ENCODE data around the gene SPTBN5. TPM values are rescaled to one million over a fixed set of nuclear protein-coding genes. Genes with fewer than 3 reads are reported as not detected.

Gene SPTBN5
- total RNA-seq, 1 experiment from 2014 or later, result 2.5 TPM

- Histone ChIP-seq H3K4me3 (ENCODE audit: low read depth, low read length) (no peak overlapping the region), H3K27me3 (replicated peaks; ENCODE audit: control insufficient read depth, insufficient read depth, low read length) (no peaks in the 10 kb centered on the region), H3K36me3 (ENCODE audit: control insufficient read depth, insufficient read depth, low read length) (no peaks in the 10 kb centered on the region), H3K9me3 (no peaks in the 10 kb centered on the region), H3K4me1 (no peaks in the 10 kb centered on the region)
- H3K36me3 Mint-ChIP-seq (ENCODE audit: insufficient read depth, unreplicated experiment), result peaks cover 6% of the 10 kb centered on the region
- BruUV-seq (replicated peaks), result no TSS peak
- ChIA-PET CTCF (no interaction called here), POLR2A (interaction anchor here (0.6 kb wide), 1 partner anchor 84 kb away, joined by 3 read pairs; no protein-coding TSS in a partner anchor)
- H3K9me3 Mint-ChIP-seq (ENCODE audit: unreplicated experiment), result no peaks in the 10 kb centered on the region
- TF ChIP-seq, protein P1, sequence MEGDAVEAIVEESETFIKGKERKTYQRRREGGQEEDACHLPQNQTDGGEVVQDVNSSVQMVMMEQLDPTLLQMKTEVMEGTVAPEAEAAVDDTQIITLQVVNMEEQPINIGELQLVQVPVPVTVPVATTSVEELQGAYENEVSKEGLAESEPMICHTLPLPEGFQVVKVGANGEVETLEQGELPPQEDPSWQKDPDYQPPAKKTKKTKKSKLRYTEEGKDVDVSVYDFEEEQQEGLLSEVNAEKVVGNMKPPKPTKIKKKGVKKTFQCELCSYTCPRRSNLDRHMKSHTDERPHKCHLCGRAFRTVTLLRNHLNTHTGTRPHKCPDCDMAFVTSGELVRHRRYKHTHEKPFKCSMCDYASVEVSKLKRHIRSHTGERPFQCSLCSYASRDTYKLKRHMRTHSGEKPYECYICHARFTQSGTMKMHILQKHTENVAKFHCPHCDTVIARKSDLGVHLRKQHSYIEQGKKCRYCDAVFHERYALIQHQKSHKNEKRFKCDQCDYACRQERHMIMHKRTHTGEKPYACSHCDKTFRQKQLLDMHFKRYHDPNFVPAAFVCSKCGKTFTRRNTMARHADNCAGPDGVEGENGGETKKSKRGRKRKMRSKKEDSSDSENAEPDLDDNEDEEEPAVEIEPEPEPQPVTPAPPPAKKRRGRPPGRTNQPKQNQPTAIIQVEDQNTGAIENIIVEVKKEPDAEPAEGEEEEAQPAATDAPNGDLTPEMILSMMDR (IDR thresholded peaks at IDR 0.05; ENCODE audit: insufficient read depth in 1 of 2, low read depth in 1 of 2, low read length in 1 of 2, severe bottlenecking in 1 of 2, unreplicated experiment in 1 of 2), result no peak
- DNase-seq, result no peak
- H3K27ac Mint-ChIP-seq (ENCODE audit: unreplicated experiment), result no peak overlapping the region
- intact Hi-C loops (cut with micrococcal nuclease; ENCODE audit: unreplicated experiment), result no loop called here
- no peak overlapping the region for H3K4me3 Mint-ChIP-seq (ENCODE audit: unreplicated experiment)
- no peaks in the 10 kb centered on the region for H3K4me1 Mint-ChIP-seq (ENCODE audit: low read depth, unreplicated experiment)
- no peaks in the 10 kb centered on the region for H3K27me3 Mint-ChIP-seq (ENCODE audit: insufficient read depth, unreplicated experiment)
These were observed 37.6 kb downstream of the SPTBN5 start for GRCh38 chr15:41856262-41856661.

- H3K36me3 Mint-ChIP-seq (ENCODE audit: insufficient read depth, unreplicated experiment), result peaks cover 8% of the 10 kb centered on the region
- H3K4me3 ChIP-seq (ENCODE audit: low read depth, low read length), result no peak overlapping the region
- H3K9me3 Mint-ChIP-seq (ENCODE audit: unreplicated experiment), result no peaks in the 10 kb centered on the region
- ChIA-PET POLR2A (no interaction called here), CTCF (interaction anchor here (1.6 kb wide), 1 partner anchor 49 kb away, joined by 5 read pairs; no protein-coding TSS in a partner anchor)
- no peaks in the 10 kb centered on the region for H3K9me3 ChIP-seq
- H3K4me1 ChIP-seq, result no peaks in the 10 kb centered on the region
- H3K4me3 Mint-ChIP-seq (ENCODE audit: unreplicated experiment), result no peak overlapping the region
- no peaks in the 10 kb centered on the region for H3K36me3 ChIP-seq (ENCODE audit: control insufficient read depth, insufficient read depth, low read length)
- TF ChIP-seq, protein P1 (IDR thresholded peaks at IDR 0.05; ENCODE audit: insufficient read depth in 1 of 2, low read depth in 1 of 2, low read length in 1 of 2, severe bottlenecking in 1 of 2, unreplicated experiment in 1 of 2), result no peak
- no peaks in the 10 kb centered on the region for H3K27me3 ChIP-seq (replicated peaks; ENCODE audit: control insufficient read depth, insufficient read depth, low read length)
- no TSS peak for BruUV-seq (replicated peaks)
- no peak for DNase-seq
- intact Hi-C loops (cut with micrococcal nuclease; ENCODE audit: unreplicated experiment), result no loop called here
- H3K4me1 Mint-ChIP-seq (ENCODE audit: low read depth, unreplicated experiment), result no peaks in the 10 kb centered on the region
- peak overlapping the region; percentile 19 for H3K27ac Mint-ChIP-seq (ENCODE audit: unreplicated experiment)
- no peaks in the 10 kb centered on the region for H3K27me3 Mint-ChIP-seq (ENCODE audit: insufficient read depth, unreplicated experiment)
These were observed 38.4 kb downstream of the SPTBN5 start for GRCh38 chr15:41855261-41855961.

GRCh38 chr15:41854443-41854842, 39.4 kb downstream of the SPTBN5 start:
- POLR2A ChIA-PET, result no interaction called here
- H3K27me3 ChIP-seq (replicated peaks; ENCODE audit: control insufficient read depth, insufficient read depth, low read length), result no peaks in the 10 kb centered on the region
- H3K36me3 ChIP-seq (ENCODE audit: control insufficient read depth, insufficient read depth, low read length), result no peaks in the 10 kb centered on the region
- Mint-ChIP-seq H3K4me1 (ENCODE audit: low read depth, unreplicated experiment) (no peaks in the 10 kb centered on the region), H3K4me3 (ENCODE audit: unreplicated experiment) (no peak overlapping the region), H3K27me3 (ENCODE audit: insufficient read depth, unreplicated experiment) (no peaks in the 10 kb centered on the region), H3K27ac (ENCODE audit: unreplicated experiment) (peak overlapping the region; percentile 19), H3K9me3 (ENCODE audit: unreplicated experiment) (no peaks in the 10 kb centered on the region), H3K36me3 (ENCODE audit: insufficient read depth, unreplicated experiment) (peaks cover 12% of the 10 kb centered on the region)
- H3K4me1 ChIP-seq, result no peaks in the 10 kb centered on the region
- CTCF ChIA-PET, result interaction anchor here (0.6 to 1.6 kb wide), 2 partner anchors 15 to 50 kb away, joined by 3 to 5 read pairs; no protein-coding TSS in a partner anchor
- TF ChIP-seq, protein P1 (IDR thresholded peaks at IDR 0.05; ENCODE audit: insufficient read depth in 1 of 2, low read depth in 1 of 2, low read length in 1 of 2, severe bottlenecking in 1 of 2, unreplicated experiment in 1 of 2), result no peak
- no peak overlapping the region for H3K4me3 ChIP-seq (ENCODE audit: low read depth, low read length)
- H3K9me3 ChIP-seq, result no peaks in the 10 kb centered on the region
- no peak for DNase-seq
- no TSS peak for BruUV-seq (replicated peaks)
- intact Hi-C loops (cut with micrococcal nuclease; ENCODE audit: unreplicated experiment), result no loop called here

Measured in Caco-2 (cell line).